ENCODE data around the gene HBD. TPM values are rescaled to one million over a fixed set of nuclear protein-coding genes. Genes with fewer than 3 reads are reported as not detected.

HBD gene
- total RNA-seq, 1 donor from 2014 or later = not detected

- no peaks in the 10 kb centered on the region for H3K4me1 Mint-ChIP-seq
- POLR2A ChIA-PET = no interaction called here
- CTCF ChIA-PET = no interaction called here
- TF ChIP-seq, protein P1, sequence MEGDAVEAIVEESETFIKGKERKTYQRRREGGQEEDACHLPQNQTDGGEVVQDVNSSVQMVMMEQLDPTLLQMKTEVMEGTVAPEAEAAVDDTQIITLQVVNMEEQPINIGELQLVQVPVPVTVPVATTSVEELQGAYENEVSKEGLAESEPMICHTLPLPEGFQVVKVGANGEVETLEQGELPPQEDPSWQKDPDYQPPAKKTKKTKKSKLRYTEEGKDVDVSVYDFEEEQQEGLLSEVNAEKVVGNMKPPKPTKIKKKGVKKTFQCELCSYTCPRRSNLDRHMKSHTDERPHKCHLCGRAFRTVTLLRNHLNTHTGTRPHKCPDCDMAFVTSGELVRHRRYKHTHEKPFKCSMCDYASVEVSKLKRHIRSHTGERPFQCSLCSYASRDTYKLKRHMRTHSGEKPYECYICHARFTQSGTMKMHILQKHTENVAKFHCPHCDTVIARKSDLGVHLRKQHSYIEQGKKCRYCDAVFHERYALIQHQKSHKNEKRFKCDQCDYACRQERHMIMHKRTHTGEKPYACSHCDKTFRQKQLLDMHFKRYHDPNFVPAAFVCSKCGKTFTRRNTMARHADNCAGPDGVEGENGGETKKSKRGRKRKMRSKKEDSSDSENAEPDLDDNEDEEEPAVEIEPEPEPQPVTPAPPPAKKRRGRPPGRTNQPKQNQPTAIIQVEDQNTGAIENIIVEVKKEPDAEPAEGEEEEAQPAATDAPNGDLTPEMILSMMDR (IDR thresholded peaks at IDR 0.05) = no peak
- peaks cover 2% of the 10 kb centered on the region for H3K27me3 Mint-ChIP-seq
- no peaks in the 10 kb centered on the region for H3K36me3 Mint-ChIP-seq (ENCODE audit: low read depth)
- no peaks in the 10 kb centered on the region for H3K9me3 Mint-ChIP-seq
- ATAC-seq (ENCODE audit: low read depth) (no peak), DNase-seq (no peak)
- no peak overlapping the region for H3K27ac Mint-ChIP-seq
- intact Hi-C loops (cut with micrococcal nuclease) = no loop called here
- H3K4me3 Mint-ChIP-seq = no peak overlapping the region
These were observed 10.6 kb downstream of the HBD start for GRCh38 chr11:5223686-5224085.

DNA sequence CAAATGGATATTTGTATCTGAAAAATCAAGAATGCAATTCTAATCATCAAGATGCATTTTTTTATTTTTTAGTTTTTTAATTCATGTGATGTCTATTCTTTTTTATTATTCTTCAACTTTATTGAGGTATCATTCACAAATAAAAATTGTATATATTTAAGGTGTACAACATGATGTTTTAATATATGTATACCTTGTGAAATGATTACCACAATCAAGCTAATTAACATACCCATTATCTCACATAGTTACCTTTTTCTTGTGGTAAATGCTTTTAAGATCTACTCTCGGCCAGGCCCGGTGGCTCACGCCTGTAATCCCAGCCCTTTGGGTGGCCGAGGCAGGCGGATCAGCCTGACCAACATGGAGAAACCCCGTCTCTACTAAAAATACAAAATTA is 11.1 kb downstream of the HBD start:
- POLR2A ChIA-PET = no interaction called here
- no peak for ATAC-seq (ENCODE audit: low read depth)
- no peak for DNase-seq
- H3K27me3 Mint-ChIP-seq = peaks cover 2% of the 10 kb centered on the region
- H3K27ac Mint-ChIP-seq = no peak overlapping the region
- H3K4me3 Mint-ChIP-seq = no peak overlapping the region
- TF ChIP-seq, protein P1 (IDR thresholded peaks at IDR 0.05) = no peak
- H3K4me1 Mint-ChIP-seq = no peaks in the 10 kb centered on the region
- CTCF ChIA-PET = no interaction called here
- H3K36me3 Mint-ChIP-seq (ENCODE audit: low read depth) = no peaks in the 10 kb centered on the region
- intact Hi-C loops (cut with micrococcal nuclease) = no loop called here
- no peaks in the 10 kb centered on the region for H3K9me3 Mint-ChIP-seq

DNA sequence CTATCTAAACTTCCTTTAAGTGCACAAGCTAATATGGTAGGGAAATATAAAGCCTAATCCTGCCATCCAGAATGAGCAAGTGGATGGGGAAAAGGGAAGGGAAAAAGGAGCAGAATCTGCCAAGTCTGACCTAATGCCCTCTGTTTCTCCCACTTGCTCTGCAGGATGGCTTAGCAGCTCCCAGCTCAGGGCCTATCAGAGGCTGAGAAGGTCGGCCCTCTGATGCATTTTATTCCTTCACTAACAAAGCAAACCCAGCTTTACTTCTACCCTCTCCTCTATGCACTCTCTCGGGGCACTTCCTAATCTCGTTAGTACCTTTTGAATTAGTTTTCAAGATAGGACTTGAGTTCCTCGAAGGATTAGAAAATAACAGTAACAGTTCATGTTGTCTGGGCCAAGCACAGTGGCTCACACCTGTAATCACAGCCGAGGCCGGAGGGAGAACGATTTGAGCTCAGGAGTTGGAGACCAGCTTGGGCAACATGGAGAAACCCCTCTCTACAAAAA is 23.9 kb downstream of the HBD start:
- DNase-seq (no peak), ATAC-seq (ENCODE audit: low read depth) (no peak)
- H3K27ac Mint-ChIP-seq = no peak overlapping the region
- H3K36me3 Mint-ChIP-seq (ENCODE audit: low read depth) = no peaks in the 10 kb centered on the region
- peaks cover 6% of the 10 kb centered on the region for H3K9me3 Mint-ChIP-seq
- no peak overlapping the region for H3K4me3 Mint-ChIP-seq
- intact Hi-C loops (cut with micrococcal nuclease) = no loop called here
- POLR2A ChIA-PET = no interaction called here
- no peaks in the 10 kb centered on the region for H3K4me1 Mint-ChIP-seq
- CTCF ChIA-PET = no interaction called here
- TF ChIP-seq, protein P1 (IDR thresholded peaks at IDR 0.05) = no peak
- no peaks in the 10 kb centered on the region for H3K27me3 Mint-ChIP-seq

GRCh38 chr11:5204787-5205186 is 29.5 kb downstream of the HBD start:
- Mint-ChIP-seq H3K36me3 (ENCODE audit: low read depth) (no peaks in the 10 kb centered on the region), H3K27ac (no peak overlapping the region), H3K4me3 (no peak overlapping the region), H3K4me1 (no peaks in the 10 kb centered on the region), H3K9me3 (no peaks in the 10 kb centered on the region), H3K27me3 (no peaks in the 10 kb centered on the region)
- intact Hi-C loops (cut with micrococcal nuclease) = loop anchor here (2.0 to 10.0 kb wide), 2 partner anchors 604 to 690 kb away; partner anchors contain the start of genes OR52E5 and OR52N2
- no peak for DNase-seq
- no peak for ATAC-seq (ENCODE audit: low read depth)
- CTCF ChIA-PET = no interaction called here
- TF ChIP-seq, protein P1 (IDR thresholded peaks at IDR 0.05) = no peak
- POLR2A ChIA-PET = no interaction called here

DNA sequence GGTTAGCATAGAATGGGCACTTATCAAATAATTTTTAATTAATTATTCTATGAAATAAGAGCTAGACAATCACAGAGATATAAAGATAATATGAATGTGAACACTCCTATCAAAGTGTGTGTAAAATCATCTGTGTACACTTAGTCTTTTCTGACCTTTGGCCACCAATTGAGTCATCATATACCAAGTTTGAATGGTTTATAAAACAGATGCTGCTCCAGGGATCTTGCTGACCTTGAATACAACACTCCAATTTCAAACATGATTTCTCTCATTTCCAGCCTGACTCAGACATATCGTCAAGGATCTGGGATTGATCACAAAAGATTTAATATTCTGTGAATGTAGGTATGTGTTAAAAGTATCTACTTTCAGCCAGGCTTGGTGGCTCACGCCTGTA is 30.9 kb downstream of the HBD start:
- DNase-seq (no peak), ATAC-seq (ENCODE audit: low read depth) (no peak)
- H3K27me3 Mint-ChIP-seq = no peaks in the 10 kb centered on the region
- H3K4me1 Mint-ChIP-seq = no peaks in the 10 kb centered on the region
- TF ChIP-seq, protein P1 (IDR thresholded peaks at IDR 0.05) = no peak
- POLR2A ChIA-PET = no interaction called here
- H3K36me3 Mint-ChIP-seq (ENCODE audit: low read depth) = no peaks in the 10 kb centered on the region
- H3K27ac Mint-ChIP-seq = no peak overlapping the region
- intact Hi-C loops (cut with micrococcal nuclease) = loop anchor here (10.0 kb wide), 1 partner anchor 691 kb away; the partner anchor contains the start of gene OR52E5
- H3K4me3 Mint-ChIP-seq = no peak overlapping the region
- H3K9me3 Mint-ChIP-seq = no peaks in the 10 kb centered on the region
- CTCF ChIA-PET = interaction anchor here (0.7 kb wide), 1 partner anchor 685 kb away, joined by 3 read pairs; no protein-coding TSS in a partner anchor

Data from activated B cell treated with CpG ODN at 0.5 μM for 24 hours (primary cell).